Stomach (tissue), 9 donors: ENCODE measurements around the gene NPIPA2. TPM values are rescaled to one million over a fixed set of nuclear protein-coding genes. Genes with fewer than 3 reads are reported as not detected.
"Not testable (repeated sequence)": the region's sequence is repeated elsewhere in the genome, so short reads cannot be mapped to it uniquely, and the experiment has no call there.

ENCODE experiments used
- DNase-seq, 2 donors: peaks; one replicate each; pipeline versions ENCODE4 v3.0.0 to v3.0.0-alpha.2; 2013 to 2019
- H3K27ac ChIP-seq, 5 donors: fragments of 200-600 bp in 4 of 5; sonication (generic) in 4 of 5; one replicate each; pipeline ENCODE4 v1.5.1; 2013 to 2019; ENCODE audit warnings: mild to moderate bottlenecking in 1 of 5, moderate library complexity in 1 of 5
- H3K27me3 ChIP-seq, 3 donors: fragments of 200-600 bp; sonication (generic); one replicate each; pipeline ENCODE4 v1.5.1; 2017 to 2019; ENCODE audit warnings: mixed run types in 1 of 3
- H3K36me3 ChIP-seq, 4 donors: fragments of 200-600 bp; sonication (generic); 1 replicate in 3 of 4; 2 replicates in 1 of 4; pipeline ENCODE4 v1.5.1; 2016 to 2019
- H3K4me1 ChIP-seq, 4 donors: fragments of 200-600 bp; sonication (generic); one replicate each; pipeline ENCODE4 v1.5.1; 2016 to 2019
- H3K4me3 ChIP-seq, 4 donors: fragments of 200-600 bp; sonication (generic) in 3 of 4; one replicate each; pipeline ENCODE4 v1.5.1; 2016 to 2019; ENCODE audit warnings: mild to moderate bottlenecking in 1 of 4
- H3K9me3 ChIP-seq, 4 donors: fragments of 200-600 bp; sonication (generic); one replicate each; pipeline ENCODE4 v1.5.1; 2016 to 2019
- WGBS, 5 donors: extraction: QIAGEN DNeasy Blood & Tissue Kit in 3 of 5; methylation state at CpG; one replicate each; pipeline versions ENCODE4 v1.1.5 to v1.1.7; 2013 to 2018; 5-methylcytosine and 5-hydroxymethylcytosine counted together
- intact Hi-C: fragments of 100-400 bp; cut with DNase I; formaldehyde crosslinking; loops from one replicate; pipeline ENCODE4 v1.15.1; 2023; ENCODE audit warnings: low total_unique reads
- polyA plus RNA-seq, 3 donors: library from polyadenylated mRNA; stranded (reverse); fragments of 200-250 nt; gene quantifications; one replicate each; pipeline ENCODE4 v1.2.3, GENCODE V29; 2013
- total RNA-seq, 5 donors: library from RNA; depleted of rRNA; stranded (reverse); fragments of >200 nt; gene quantifications; one replicate each; pipeline versions ENCODE4 v1.1.0 to v1.2.3, GENCODE V29; 2014 to 2016
- donor health status: healthy with polysubstance abuse.
- donor health status: Bipolar disorder and iron deficiency.
- donor health status: healthy.

NPIPA2 gene
- total and polyA plus RNA-seq, 8 donors: 1.7 to 2.5 (median 2.0) TPM; not detected in 4

GRCh38 chr16:14779368-14779877, 37.1 kb downstream of the NPIPA2 start:
- intact Hi-C loops, H3K9me3 ChIP-seq: not testable (repeated sequence)
- WGBS, 5 donors: 47 to 78% (median 60%) methylated on average over 3 to 10 of the region's 11 CpGs

GRCh38 chr16:14786180-14786579, 43.8 kb downstream of the NPIPA2 start:
- WGBS, 5 donors: no CpG with 5 or more reads among the region's 1 CpG
- H3K4me1 ChIP-seq, H3K36me3 ChIP-seq, H3K27me3 ChIP-seq, DNase-seq, H3K9me3 ChIP-seq, H3K4me3 ChIP-seq, H3K27ac ChIP-seq, intact Hi-C loops: not testable (repeated sequence)

More at GRCh38 chr16:14779368-14779877, 37.1 kb downstream of the NPIPA2 start:
- H3K36me3 ChIP-seq, H3K27me3 ChIP-seq, H3K4me1 ChIP-seq, H3K4me3 ChIP-seq, H3K27ac ChIP-seq, DNase-seq: not testable (repeated sequence)

- H3K4me3 ChIP-seq, H3K27me3 ChIP-seq, H3K27ac ChIP-seq, H3K9me3 ChIP-seq, H3K36me3 ChIP-seq, DNase-seq, H3K4me1 ChIP-seq, intact Hi-C loops: not testable (repeated sequence)
- WGBS, 5 donors: no CpG with 5 or more reads among the region's 5 CpGs
Measured at GRCh38 chr16:14789577-14789976, 47.2 kb downstream of the NPIPA2 start.

GRCh38 chr16:14790320-14790956, 48.1 kb downstream of the NPIPA2 start:
- H3K27ac ChIP-seq, H3K9me3 ChIP-seq, H3K36me3 ChIP-seq, H3K27me3 ChIP-seq, DNase-seq, intact Hi-C loops, H3K4me3 ChIP-seq, H3K4me1 ChIP-seq: not testable (repeated sequence)
- no CpG with 5 or more reads among the region's 7 CpGs for WGBS, 5 donors

- H3K9me3 ChIP-seq, intact Hi-C loops, H3K27me3 ChIP-seq, H3K4me1 ChIP-seq, H3K4me3 ChIP-seq, H3K36me3 ChIP-seq, H3K27ac ChIP-seq, DNase-seq: not testable (repeated sequence)
- WGBS, 5 donors: no CpG with 5 or more reads among the region's 2 CpGs
Measured at GRCh38 chr16:14792914-14793313, 50.6 kb downstream of the NPIPA2 start.

GRCh38 chr16:14797558-14797957, 55.2 kb downstream of the NPIPA2 start:
- H3K4me1 ChIP-seq, DNase-seq, H3K27me3 ChIP-seq, intact Hi-C loops, H3K27ac ChIP-seq, H3K36me3 ChIP-seq, H3K4me3 ChIP-seq, H3K9me3 ChIP-seq: not testable (repeated sequence)
- WGBS, 5 donors: no CpG with 5 or more reads among the region's 2 CpGs

- no CpG with 5 or more reads among the region's 2 CpGs for WGBS, 5 donors
- DNase-seq, H3K36me3 ChIP-seq, intact Hi-C loops, H3K27ac ChIP-seq, H3K9me3 ChIP-seq, H3K4me3 ChIP-seq, H3K4me1 ChIP-seq, H3K27me3 ChIP-seq: not testable (repeated sequence)
Measured at GRCh38 chr16:14803577-14803976, 61.2 kb downstream of the NPIPA2 start.

- H3K27ac ChIP-seq, DNase-seq, H3K4me3 ChIP-seq, intact Hi-C loops, H3K9me3 ChIP-seq, H3K36me3 ChIP-seq, H3K4me1 ChIP-seq, H3K27me3 ChIP-seq: not testable (repeated sequence)
- WGBS, 5 donors: 72 to 92% (median 81%) methylated on average over 3 of the region's 3 CpGs
Measured at GRCh38 chr16:14807184-14807678, 64.9 kb downstream of the NPIPA2 start.

GRCh38 chr16:14813890-14814289, 71.6 kb downstream of the NPIPA2 start:
- H3K4me1 ChIP-seq, H3K9me3 ChIP-seq, H3K4me3 ChIP-seq, H3K36me3 ChIP-seq, intact Hi-C loops, DNase-seq, H3K27ac ChIP-seq, H3K27me3 ChIP-seq: not testable (repeated sequence)
- 89 to 100% (median 95%) methylated on average over 1 to 2 of the region's 3 CpGs; no CpG with 5 or more reads in 1 of the 5 donors for WGBS, 5 donors

Other genes with a start within 250 kb of the NPIPA2 start
- 10 to 100 TPM; 11.3 to 75.3 (median 39.5) TPM for gene PARN, start 112.3 kb upstream of the NPIPA2 start, total RNA-seq
- 10 to 100 TPM in 2 of 3 donors, 1 to 10 TPM in 1; 9.9 to 16.0 (median 10.7) TPM for gene PARN, start 112.3 kb upstream of the NPIPA2 start, polyA plus RNA-seq
- 100 to 1,000 TPM in 1 of 5 donors, 10 to 100 TPM in 4; 18.2 to 113 (median 93.8) TPM for gene BFAR, start 109.6 kb upstream of the NPIPA2 start, total RNA-seq
- 10 to 100 TPM; 27.8 to 46.6 (median 31.5) TPM for gene BFAR, start 109.6 kb upstream of the NPIPA2 start, polyA plus RNA-seq
- gene PLA2G10, start 48.2 kb upstream of the NPIPA2 start, total RNA-seq: 10 to 100 TPM in 1 of 5 donors, 1 to 10 TPM in 2, not detected in 2; 1.6 to 14.2 (median 4.6) TPM
- gene PLA2G10, start 48.2 kb upstream of the NPIPA2 start, polyA plus RNA-seq: 1 to 10 TPM; 1.4 to 5.7 (median 2.6) TPM
- gene NPIPA3, start 39.1 kb upstream of the NPIPA2 start, total RNA-seq: 1 to 10 TPM in 1 of 5 donors, not detected in 4; 1.7 TPM
- under 1 TPM in 1 of 3 donors, not detected in 2; 0.90 TPM for gene NPIPA3, start 39.1 kb upstream of the NPIPA2 start, polyA plus RNA-seq
- 100 to 1,000 TPM in 1 of 5 donors, 10 to 100 TPM in 4; 18.5 to 153 (median 28.6) TPM for gene NOMO1, start 91.2 kb downstream of the NPIPA2 start, total RNA-seq
- gene NOMO1, start 91.2 kb downstream of the NPIPA2 start, polyA plus RNA-seq: 10 to 100 TPM; 15.6 to 21.9 (median 19.5) TPM
- 100 to 1,000 TPM in 2 of 5 donors, 10 to 100 TPM in 3; 64.5 to 182 (median 78.8) TPM for gene NPIPA1, start 194.9 kb downstream of the NPIPA2 start, total RNA-seq
- 100 to 1,000 TPM in 1 of 3 donors, 10 to 100 TPM in 2; 33.9 to 114 (median 43.1) TPM for gene NPIPA1, start 194.9 kb downstream of the NPIPA2 start, polyA plus RNA-seq
- 100 to 1,000 TPM in 2 of 5 donors, 10 to 100 TPM in 3; 70.6 to 126 (median 97.5) TPM for gene PDXDC1, start 232.5 kb downstream of the NPIPA2 start, total RNA-seq
- 10 to 100 TPM; 35.1 to 62.8 (median 53.0) TPM for gene PDXDC1, start 232.5 kb downstream of the NPIPA2 start, polyA plus RNA-seq